Measurements from ENCODE around the gene PCIF1.

PCIF1 gene

GRCh38 chr20:45933266-45934045 lies 1.0 kb upstream of the PCIF1 start (continued):
- TF ChIP-seq ZNF10 (tag by site-specific recombination; IDR thresholded peaks at IDR 0.05), result 0 out of 2 replicates have a peak, but pooled peaks have one; percentile 15
- no peak for TF ChIP-seq ZNF416 (tag by site-specific recombination; IDR thresholded peaks at IDR 0.05)
- TF ChIP-seq WT1 (tag by site-specific recombination; IDR thresholded peaks at IDR 0.05), result no peak
- no peak for TF ChIP-seq ZNF596 (tag by site-specific recombination; IDR thresholded peaks at IDR 0.05)
- TF ChIP-seq MEIS1 (CRISPR knock-in tag; IDR thresholded peaks at IDR 0.05; ENCODE audit: borderline replicate concordance), result no peak
- no peak for TF ChIP-seq ZFP69B (tag by site-specific recombination; IDR thresholded peaks at IDR 0.05)
- TF ChIP-seq ZNF449 (tag by site-specific recombination; IDR thresholded peaks at IDR 0.05), result no peak
- TF ChIP-seq ZNF2 (tag by site-specific recombination; IDR thresholded peaks at IDR 0.05), result no peak
- TF ChIP-seq SCRT2 (tag by site-specific recombination; IDR thresholded peaks at IDR 0.05), result no peak
- TF ChIP-seq KLF8 (tag by site-specific recombination; IDR thresholded peaks at IDR 0.05), result no peak

- CTCF ChIA-PET, result interaction anchor here (0.6 to 3.3 kb wide), 9 partner anchors 14 to 141 kb away, joined by 3 to 18 read pairs (median 3); no protein-coding TSS in a partner anchor
- POLR2A ChIA-PET, result interaction anchor here (0.6 to 3.4 kb wide), 29 partner anchors 8 to 1437 kb away, joined by 3 to 28 read pairs (median 5); partner anchors contain the start of genes ACOT8, CTSA, NEURL2 and UBE2C
- H3K4me3 ChIP-seq (ENCODE audit: low read depth, low read length), result peak overlapping the region; percentile 96
- H3K4me1 ChIP-seq (ENCODE audit: control insufficient read depth, insufficient read depth, low read length), result peaks cover 9% of the 10 kb centered on the region
- peaks cover 0 to 16% of the 10 kb centered on the region in 2 experiments; a peak in 1 of 3 replicates for H3K36me3 ChIP-seq (ENCODE audit: control insufficient read depth in 2 of 2, insufficient read depth in 1 of 2, low read length in 2 of 2)
- no peaks in the 10 kb centered on the region for H3K9me3 ChIP-seq (ENCODE audit: control insufficient read depth, insufficient read depth, low read depth, low read length)
- peak overlapping the region; percentile 98 for H3K27ac ChIP-seq (ENCODE audit: extremely low read depth, low read depth, low read length)
- TF ChIP-seq ZNF660 (tag by site-specific recombination; IDR thresholded peaks at IDR 0.05) (no peak), ZNF658 (tag by site-specific recombination; IDR thresholded peaks at IDR 0.05) (no peak), ZFP3 (tag by site-specific recombination; IDR thresholded peaks at IDR 0.05; ENCODE audit: low read depth) (no peak), ZIC2 (tag by site-specific recombination; IDR thresholded peaks at IDR 0.05) (peak; percentile 94), ZBTB10 (tag by site-specific recombination; IDR thresholded peaks at IDR 0.05) (0 out of 2 replicates have a peak, but pooled peaks have one; percentile 40), ZNF174 (tag by site-specific recombination; IDR thresholded peaks at IDR 0.05) (no peak), ZSCAN16 (tag by site-specific recombination; IDR thresholded peaks at IDR 0.05) (no peak), GLIS1 (tag by site-specific recombination; IDR thresholded peaks at IDR 0.05) (peak; percentile 69), FEZF1 (tag by site-specific recombination; IDR thresholded peaks at IDR 0.05) (peak; percentile 63), ZNF830 (tag by site-specific recombination; IDR thresholded peaks at IDR 0.05; ENCODE audit: low read depth) (no peak), ZNF112 (tag by site-specific recombination; IDR thresholded peaks at IDR 0.05) (no peak), OVOL3 (tag by site-specific recombination; IDR thresholded peaks at IDR 0.05) (no peak), ZBTB11 (tag by site-specific recombination; conservative IDR thresholded peaks at IDR 0.05; ENCODE audit: low read depth) (0 out of 2 replicates have a peak, but pooled peaks have one; percentile 50), ZNF366 (tag by site-specific recombination; conservative IDR thresholded peaks at IDR 0.05) (no peak), GLIS2 (tag by site-specific recombination; IDR thresholded peaks at IDR 0.05) (peak; percentile 91), ZNF639 (tag by site-specific recombination; IDR thresholded peaks at IDR 0.05) (no peak)
These were observed 367 bp upstream of the PCIF1 start for GRCh38 chr20:45934046-45934585.

Data from HEK293 (cell line).